ENCODE data around the gene ZBTB46.

The ZBTB46 gene

GRCh38 chr20:63766695-63767426 lies 64.2 kb downstream of the ZBTB46 start:
- no peak for DNase-seq (ENCODE audit: extremely low read depth, low read depth)
- TF ChIP-seq, protein P1, sequence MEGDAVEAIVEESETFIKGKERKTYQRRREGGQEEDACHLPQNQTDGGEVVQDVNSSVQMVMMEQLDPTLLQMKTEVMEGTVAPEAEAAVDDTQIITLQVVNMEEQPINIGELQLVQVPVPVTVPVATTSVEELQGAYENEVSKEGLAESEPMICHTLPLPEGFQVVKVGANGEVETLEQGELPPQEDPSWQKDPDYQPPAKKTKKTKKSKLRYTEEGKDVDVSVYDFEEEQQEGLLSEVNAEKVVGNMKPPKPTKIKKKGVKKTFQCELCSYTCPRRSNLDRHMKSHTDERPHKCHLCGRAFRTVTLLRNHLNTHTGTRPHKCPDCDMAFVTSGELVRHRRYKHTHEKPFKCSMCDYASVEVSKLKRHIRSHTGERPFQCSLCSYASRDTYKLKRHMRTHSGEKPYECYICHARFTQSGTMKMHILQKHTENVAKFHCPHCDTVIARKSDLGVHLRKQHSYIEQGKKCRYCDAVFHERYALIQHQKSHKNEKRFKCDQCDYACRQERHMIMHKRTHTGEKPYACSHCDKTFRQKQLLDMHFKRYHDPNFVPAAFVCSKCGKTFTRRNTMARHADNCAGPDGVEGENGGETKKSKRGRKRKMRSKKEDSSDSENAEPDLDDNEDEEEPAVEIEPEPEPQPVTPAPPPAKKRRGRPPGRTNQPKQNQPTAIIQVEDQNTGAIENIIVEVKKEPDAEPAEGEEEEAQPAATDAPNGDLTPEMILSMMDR (IDR thresholded peaks at IDR 0.05; ENCODE audit: low read depth, low read length, missing control alignments): no peak
- H3K4me3 ChIP-seq (replicated peaks; ENCODE audit: low read depth, low read length): no peak overlapping the region

- no peak for DNase-seq (ENCODE audit: extremely low read depth, low read depth)
- TF ChIP-seq, protein P1 (IDR thresholded peaks at IDR 0.05; ENCODE audit: low read depth, low read length, missing control alignments): no peak
- no peak overlapping the region for H3K4me3 ChIP-seq (replicated peaks; ENCODE audit: low read depth, low read length)
These were observed 65.2 kb downstream of the ZBTB46 start for GRCh38 chr20:63765902-63766301.

DNA sequence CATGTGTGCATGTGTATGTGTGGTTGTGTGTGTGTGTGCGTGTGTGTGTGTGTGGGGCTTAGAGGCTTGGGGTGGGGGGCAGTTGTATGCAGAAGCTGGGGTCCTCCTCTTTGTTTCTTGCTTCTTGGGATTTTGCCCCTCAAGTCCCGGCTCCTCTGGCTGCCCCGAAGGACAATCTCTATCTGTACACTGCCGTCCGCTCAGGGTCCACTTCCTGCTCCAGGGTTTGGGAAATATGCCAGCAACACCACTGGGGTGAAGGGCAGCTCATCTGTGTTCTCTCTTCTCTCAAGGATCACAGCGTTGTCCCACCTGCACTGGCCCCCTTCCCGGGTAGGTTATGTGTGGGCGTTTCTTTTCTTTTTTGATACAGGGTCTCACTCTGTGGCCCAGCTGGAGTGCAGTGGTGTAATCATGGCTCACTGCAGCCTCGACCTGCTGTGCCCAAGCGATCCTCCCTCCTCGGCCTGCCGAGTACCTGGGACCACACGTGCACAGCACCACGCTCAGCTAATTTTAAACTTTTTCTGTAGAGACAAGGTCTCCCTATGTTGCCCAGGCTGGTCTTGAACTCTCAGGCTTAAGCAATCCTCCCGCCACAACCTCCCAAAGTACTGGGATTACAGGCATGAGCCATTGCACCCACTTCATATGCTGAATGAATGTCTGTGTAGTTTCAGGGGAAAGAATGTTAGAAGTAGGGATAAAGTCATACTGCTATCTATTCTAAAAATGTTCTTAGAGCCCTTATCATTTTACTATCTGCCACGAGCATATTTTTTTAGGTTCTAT lies 65.8 kb downstream of the ZBTB46 start:
- no peak overlapping the region for H3K4me3 ChIP-seq (replicated peaks; ENCODE audit: low read depth, low read length)
- TF ChIP-seq, protein P1 (IDR thresholded peaks at IDR 0.05; ENCODE audit: low read depth, low read length, missing control alignments): no peak
- no peak for DNase-seq (ENCODE audit: extremely low read depth, low read depth)

DNA sequence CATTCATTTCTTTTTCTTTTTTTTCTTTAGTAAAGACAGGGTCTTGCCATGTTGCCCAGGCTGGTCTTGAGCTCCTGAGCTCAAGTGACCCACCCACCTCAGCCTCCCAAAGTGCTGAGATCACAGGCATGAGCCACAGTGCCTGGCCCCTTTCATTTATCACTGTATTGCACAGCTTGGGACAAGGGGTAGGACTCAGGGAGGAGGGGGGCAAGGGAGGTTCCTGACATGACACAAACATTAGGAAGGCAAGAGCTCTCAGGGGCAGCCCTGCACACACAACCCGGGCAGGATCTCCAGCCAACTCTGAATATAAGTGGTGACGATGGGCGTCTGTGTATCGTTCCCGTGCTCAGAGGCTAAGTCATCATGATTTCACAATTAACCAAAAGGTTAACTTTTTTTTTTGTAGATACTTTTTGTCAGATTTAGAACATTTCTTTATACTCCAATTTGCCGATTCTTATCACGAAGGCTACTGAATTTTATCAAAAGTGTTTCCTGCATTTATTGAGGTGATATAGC lies 71.6 kb downstream of the ZBTB46 start:
- DNase-seq (ENCODE audit: extremely low read depth, low read depth): no peak
- TF ChIP-seq, protein P1 (IDR thresholded peaks at IDR 0.05; ENCODE audit: low read depth, low read length, missing control alignments): no peak

DNA sequence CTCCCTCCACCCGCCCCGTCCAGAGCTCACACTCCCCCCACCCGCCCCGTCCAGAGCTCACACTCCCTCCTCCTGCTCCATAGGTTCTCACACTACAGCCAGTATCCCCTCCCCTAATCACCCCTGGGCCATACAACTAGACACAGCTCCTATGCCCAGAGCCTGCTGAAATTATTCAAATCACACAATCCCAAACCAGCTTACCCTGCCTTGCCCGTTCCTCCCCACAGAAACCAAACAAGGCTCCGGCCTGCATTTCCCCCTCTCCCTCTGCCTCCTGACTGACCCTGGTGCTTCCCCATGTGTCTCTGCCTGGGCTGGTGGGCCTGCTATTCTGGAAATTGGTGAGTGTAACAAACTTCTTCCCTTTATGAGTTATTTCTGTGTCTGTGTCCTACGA lies 72.9 kb downstream of the ZBTB46 start:
- DNase-seq (ENCODE audit: extremely low read depth, low read depth): no peak
- no peak overlapping the region for H3K4me3 ChIP-seq (replicated peaks; ENCODE audit: low read depth, low read length)
- TF ChIP-seq, protein P1 (IDR thresholded peaks at IDR 0.05; ENCODE audit: low read depth, low read length, missing control alignments): no peak

More for the DNA sequence above, 71.6 kb downstream of the ZBTB46 start:
- H3K4me3 ChIP-seq (replicated peaks; ENCODE audit: low read depth, low read length): no peak overlapping the region

DNA sequence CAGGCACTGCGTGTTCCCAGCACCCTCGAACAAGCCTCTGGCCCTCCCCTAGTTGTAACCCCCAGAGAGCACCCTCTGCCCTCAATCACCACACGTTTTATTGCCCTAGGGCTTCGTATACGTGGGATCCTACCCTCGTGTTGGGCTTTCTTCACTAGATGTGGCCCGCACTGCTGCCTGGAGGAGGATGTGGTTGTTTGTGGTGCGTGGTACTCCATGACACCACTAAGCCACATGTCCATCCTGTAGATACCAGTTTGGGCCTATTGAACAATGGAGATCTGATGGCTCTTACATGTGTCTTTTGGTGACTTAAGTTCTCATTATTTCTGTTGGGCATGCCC lies 74.4 kb downstream of the ZBTB46 start:
- TF ChIP-seq, protein P1 (IDR thresholded peaks at IDR 0.05; ENCODE audit: low read depth, low read length, missing control alignments): no peak
- DNase-seq (ENCODE audit: extremely low read depth, low read depth): no peak
- H3K4me3 ChIP-seq (replicated peaks; ENCODE audit: low read depth, low read length): no peak overlapping the region

Measured in HFF-Myc (cell line).